NCI-H2029 (cell line): ENCODE results near the gene BTBD2.

Source experiments
- DNase-seq: peaks from one replicate; lab custom pipeline; 2025; lab: John Stamatoyannopoulos, UW

The BTBD2 gene

GRCh38 chr19:1959928-1960589 lies 55.5 kb downstream of the BTBD2 start:
- no peak for DNase-seq

GRCh38 chr19:1957562-1958248 lies 57.8 kb downstream of the BTBD2 start:
- no peak for DNase-seq

- DNase-seq: no peak
These were observed 58.5 kb downstream of the BTBD2 start for GRCh38 chr19:1956868-1957492.

- no peak for DNase-seq
These were observed 59.4 kb downstream of the BTBD2 start for GRCh38 chr19:1956122-1956494.

- DNase-seq: no peak
These were observed 60.1 kb downstream of the BTBD2 start for GRCh38 chr19:1955171-1956121.

GRCh38 chr19:1954532-1954933 lies 61.0 kb downstream of the BTBD2 start:
- no peak for DNase-seq

- DNase-seq: no peak
These were observed 61.9 kb downstream of the BTBD2 start for GRCh38 chr19:1953441-1954094.

- DNase-seq: no peak
These were observed 62.5 kb downstream of the BTBD2 start for GRCh38 chr19:1953037-1953436.

GRCh38 chr19:1952635-1953034 lies 62.9 kb downstream of the BTBD2 start:
- DNase-seq: no peak

- no peak for DNase-seq
These were observed 64.9 kb downstream of the BTBD2 start for GRCh38 chr19:1950640-1951039.

- DNase-seq: no peak
These were observed 66.0 kb downstream of the BTBD2 start for GRCh38 chr19:1949304-1950101.

GRCh38 chr19:1947651-1948209 lies 67.8 kb downstream of the BTBD2 start:
- DNase-seq: no peak

GRCh38 chr19:1945899-1946298 lies 69.6 kb downstream of the BTBD2 start:
- DNase-seq: no peak

- no peak for DNase-seq
These were observed 70.5 kb downstream of the BTBD2 start for GRCh38 chr19:1944916-1945561.

- DNase-seq: no peak
These were observed 71.2 kb downstream of the BTBD2 start for GRCh38 chr19:1944088-1944915.

GRCh38 chr19:1943661-1944087 lies 71.8 kb downstream of the BTBD2 start:
- DNase-seq: no peak

GRCh38 chr19:1942934-1943555 lies 72.5 kb downstream of the BTBD2 start:
- no peak for DNase-seq

GRCh38 chr19:1942078-1942933 lies 73.2 kb downstream of the BTBD2 start:
- peak; percentile 47 for DNase-seq
